GM20431 (cell line): ENCODE data around the gene PJVK.
"Not testable (repeated sequence)": the region's sequence is repeated elsewhere in the genome, so short reads cannot be mapped to it uniquely, and the experiment has no call there.

Experiments
- in situ Hi-C: fragments of 300-500 bp; cut with MseI, MboI; formaldehyde crosslinking; loops from one replicate; pipeline ENCODE4 v1.15.0; 2020; ENCODE audit warnings: low sequenced_read_pairs; ENCODE audit not compliant: unreplicated experiment

Gene PJVK, protein sequence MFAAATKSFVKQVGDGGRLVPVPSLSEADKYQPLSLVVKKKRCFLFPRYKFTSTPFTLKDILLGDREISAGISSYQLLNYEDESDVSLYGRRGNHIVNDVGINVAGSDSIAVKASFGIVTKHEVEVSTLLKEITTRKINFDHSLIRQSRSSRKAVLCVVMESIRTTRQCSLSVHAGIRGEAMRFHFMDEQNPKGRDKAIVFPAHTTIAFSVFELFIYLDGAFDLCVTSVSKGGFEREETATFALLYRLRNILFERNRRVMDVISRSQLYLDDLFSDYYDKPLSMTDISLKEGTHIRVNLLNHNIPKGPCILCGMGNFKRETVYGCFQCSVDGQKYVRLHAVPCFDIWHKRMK

DNA sequence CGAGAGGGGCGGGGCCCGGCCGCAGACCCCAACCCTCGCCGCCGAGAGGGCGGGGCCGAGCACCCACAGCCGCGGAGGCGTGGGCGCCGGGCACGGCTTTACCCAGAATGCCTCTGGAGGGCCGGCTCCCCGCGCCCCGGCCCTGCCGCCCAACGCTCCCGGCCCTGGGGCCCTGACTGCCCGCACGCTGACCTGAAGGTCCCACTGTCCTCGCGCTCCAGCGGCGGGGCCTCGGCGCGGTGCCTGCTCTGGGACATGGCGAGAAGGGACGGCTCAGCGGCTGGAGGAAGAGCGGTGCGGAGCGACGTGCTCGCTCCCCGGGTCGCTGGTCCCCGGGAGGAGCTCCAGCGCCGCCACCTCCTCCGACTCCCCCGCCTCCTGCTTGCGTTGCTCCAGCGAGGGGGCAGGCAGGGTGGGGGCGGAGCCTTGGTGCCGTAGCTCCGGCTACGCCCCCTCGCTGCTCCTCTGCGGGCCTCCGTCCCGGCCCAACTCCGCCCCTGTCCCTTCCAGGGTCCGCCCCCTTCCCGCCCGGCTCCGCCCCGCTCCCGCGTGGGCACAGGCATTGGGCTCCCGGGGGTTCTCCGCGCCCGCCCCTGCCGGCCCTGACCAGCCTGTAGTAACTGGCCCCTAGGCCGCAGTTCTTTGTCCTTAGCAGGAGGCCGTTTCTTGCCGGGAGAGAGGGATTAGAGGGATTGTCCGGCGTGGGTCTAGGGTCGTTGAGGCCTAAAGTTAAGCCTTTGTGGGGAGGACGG, at the start of gene PJVK, which contains the start of gene PRKRA:
Gene PJVK (plus strand): TSS at position 605 of the 752 bp plus-strand sequence. CDS start 2,032 bp downstream, outside the sequence.
Gene PRKRA (minus strand): TSS at position 402 of the 752 bp plus-strand sequence. CDS start 145 bp downstream, at position 257.
- in situ Hi-C loops: no loop called here

DNA sequence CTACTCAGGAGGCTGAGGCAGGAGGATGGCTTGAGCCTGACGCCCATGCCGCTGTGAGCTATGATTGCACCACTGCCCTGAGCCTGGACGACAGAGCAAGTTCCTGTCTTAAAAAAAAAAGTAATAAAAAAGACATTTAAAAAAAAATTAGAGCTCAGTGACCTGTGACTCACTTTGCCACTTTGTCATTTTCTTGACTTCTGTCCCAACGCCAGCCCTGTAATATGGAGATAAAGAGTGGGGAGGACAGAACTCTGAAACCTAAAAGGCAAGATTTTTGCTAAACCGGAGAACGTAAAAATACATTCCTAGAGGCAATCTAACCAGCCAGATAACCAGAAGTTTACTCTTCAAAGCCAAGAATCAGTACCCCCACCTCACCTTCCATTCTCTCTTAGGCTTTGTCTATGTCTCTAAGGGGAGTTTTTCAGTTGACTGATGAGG, 49.2 kb upstream of the PJVK start:
- in situ Hi-C loops: no loop called here

DNA sequence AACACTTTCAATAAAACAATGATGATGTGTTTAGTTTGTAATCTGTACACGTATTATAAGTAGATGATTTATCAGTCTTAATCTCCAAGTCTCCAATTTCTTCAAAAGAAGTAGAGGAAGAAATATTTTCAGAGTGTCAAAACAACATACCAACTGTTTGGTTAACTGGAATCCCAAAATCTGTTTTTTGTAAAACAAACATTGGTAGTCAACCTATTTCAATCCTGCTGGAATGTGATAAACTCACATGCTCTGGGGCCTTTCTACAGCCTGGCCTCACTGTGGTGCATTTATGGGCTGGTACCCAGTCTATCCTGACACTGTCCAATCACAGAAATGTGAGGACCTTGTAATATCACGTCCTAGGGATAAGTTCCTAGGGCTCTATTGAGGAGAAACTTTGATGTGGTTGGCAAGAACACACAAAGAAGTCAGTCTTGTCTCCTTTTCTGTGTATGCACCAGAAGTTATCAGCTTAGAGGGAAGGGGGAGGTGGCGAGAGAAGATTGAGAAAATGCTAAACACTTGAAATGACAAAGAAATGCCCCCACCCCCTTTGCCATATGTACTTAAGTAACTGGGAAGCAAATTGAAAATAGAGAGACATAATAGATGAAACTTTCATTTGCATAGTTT, 47.4 kb upstream of the PJVK start:
- in situ Hi-C loops: no loop called here

DNA sequence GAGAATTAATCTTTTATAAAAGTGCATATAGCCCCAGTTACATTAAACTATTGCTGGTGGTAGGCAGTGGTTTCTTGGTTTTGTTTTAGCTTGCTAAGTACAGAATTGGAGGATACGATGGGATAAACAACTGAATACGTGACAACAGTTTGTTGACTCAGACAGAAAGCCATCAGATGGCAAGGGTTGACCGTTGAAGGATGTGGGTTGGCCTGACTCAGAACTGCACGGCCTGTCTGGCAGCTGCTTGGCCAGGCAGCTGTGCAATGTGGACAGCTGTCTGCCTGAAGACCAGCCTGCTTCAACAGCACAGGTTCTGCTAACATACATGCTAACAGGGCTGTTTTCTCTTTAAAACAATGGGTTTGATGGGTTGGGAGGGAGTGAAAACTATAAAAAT, 46.8 kb upstream of the PJVK start:
- in situ Hi-C loops: no loop called here

DNA sequence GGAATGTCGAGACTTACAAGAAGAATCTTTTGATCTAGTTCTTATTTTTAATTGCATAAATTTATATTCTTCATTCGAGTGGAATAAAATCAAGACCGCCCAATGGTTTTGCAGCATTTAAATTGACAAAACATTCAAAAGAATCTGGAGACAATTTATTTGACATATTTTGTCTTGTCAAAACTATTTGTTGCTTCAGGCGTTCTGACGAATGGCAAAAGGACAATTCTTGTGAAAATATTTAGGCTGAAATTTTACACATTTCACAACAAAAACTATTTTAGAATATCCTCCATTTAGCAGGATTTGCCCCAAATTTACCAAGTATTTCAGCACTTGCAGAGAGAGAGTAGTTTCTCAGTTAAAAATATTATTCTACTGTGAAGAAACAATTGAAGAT, 41.9 kb upstream of the PJVK start:
- in situ Hi-C loops: no loop called here

DNA sequence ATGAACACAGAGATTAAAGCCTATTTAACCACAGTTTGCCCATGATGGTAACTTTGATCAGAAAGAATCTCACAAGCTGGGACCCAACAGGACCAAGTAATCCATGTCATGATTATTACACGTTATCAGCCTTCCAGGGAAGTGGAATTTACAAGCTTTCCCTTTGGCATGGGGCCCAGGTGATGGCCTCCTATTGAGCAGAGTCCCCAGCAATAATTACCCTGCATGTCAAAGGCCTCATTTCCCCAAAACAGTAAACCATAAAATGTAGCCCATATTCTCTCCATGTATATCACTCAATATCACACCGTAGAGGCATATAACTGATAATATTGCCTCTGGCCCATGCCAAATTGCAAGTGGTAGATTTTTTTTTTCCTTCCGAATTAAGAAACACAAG, 39.1 kb upstream of the PJVK start:
- in situ Hi-C loops: no loop called here

DNA sequence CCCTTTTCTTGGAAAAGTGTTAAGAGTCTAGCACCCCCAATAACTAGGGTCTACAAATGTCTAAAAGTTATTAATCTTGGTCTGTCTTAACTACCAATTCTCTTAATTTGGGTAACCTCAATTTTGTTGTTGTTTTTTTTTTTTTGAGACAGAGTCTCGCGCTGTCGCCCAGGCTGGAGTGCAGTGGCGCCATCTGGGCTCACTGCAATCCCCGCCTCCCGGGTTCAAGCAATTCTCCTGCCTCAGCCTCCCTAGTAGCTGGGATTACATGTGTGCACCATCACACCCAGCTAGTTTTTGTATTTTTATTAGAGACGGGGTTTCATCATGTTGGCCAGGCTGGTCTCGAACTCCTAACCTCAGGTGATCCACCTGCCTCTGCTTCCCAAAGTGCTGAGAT, 38.7 kb upstream of the PJVK start:
- in situ Hi-C loops: not testable (repeated sequence)

DNA sequence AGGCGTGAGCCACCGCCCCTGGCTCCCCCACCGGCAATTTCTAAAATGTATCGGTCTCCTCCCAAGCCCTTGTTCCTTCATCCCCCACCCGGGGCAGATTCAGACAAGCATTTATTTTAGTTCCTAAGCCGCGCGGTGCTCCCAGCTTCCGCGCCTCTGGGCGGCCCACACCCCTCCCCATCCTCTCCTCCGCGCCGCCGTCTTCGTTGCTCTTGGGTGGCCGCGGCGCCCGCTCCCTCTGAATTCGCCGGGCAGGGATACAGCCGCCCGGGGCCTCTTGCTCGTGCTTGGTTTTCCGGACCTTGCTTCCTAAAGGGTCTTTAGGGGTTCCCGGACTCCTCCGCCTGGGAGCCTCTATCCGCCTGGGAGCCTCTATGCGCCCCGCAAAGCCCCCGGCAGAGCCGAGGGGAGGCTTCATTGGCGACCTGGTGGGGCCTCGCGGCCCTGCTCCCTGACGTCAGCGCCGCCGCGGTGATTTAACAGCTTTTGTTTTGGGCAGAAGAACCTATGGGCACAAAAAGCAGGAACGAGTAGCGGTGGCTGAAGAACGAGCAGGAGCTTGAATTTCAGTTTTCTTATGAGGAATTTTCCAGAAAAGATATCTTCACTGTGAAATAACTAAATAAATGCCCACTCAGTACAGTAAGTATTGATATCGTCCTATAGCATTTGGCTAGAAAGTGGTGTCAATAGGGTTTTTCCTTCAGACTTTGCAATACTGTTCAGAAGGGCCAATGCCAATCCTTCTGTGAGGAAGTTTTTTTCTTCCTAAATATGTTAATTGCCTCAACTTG, 37.5 kb upstream of the PJVK start:
- in situ Hi-C loops: no loop called here

DNA sequence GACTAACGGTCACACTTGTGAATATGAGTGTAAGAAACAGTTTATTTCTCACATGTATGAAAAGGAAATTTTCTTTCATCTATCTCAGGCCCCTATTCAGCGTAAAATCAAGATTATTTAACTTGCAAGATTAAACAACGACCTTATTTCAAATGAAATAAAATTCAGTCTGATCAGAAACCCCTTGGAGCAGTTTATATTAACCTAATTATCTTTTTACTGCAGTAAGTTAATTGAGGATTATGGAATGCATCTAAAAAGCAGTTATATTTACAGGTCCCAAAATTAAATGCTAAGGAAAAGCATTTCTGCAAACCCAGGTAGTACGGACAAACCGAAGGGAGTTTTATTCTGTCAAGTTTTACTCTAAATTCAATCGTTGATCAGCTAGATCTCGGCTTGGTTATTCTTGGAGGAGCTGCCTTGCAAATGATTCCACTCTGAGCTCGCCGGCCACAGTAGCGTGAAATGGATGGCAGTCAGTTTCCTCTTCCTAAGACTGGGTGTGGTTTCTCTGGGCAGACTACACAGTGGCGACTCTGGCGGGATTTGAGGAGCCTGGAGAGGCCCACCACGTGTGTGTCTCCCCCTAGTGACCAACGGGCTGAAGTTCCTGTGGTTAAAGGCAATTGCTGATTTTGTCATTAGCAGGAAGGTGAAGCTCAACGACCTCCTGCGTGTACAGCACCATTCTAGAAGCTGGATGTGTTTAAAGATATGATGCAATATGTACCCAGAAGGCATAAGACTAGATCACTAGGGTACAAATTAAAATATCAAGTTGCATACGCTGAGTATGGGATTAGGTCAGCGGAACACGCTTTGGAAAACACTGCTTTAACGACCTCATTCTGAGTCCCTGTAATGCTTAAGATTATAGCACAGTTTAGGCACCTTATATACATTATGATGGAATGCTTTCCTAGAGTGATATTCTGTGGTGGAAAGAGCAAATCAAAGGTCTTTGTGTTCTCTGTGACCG, 36.6 kb upstream of the PJVK start:
- in situ Hi-C loops: no loop called here

DNA sequence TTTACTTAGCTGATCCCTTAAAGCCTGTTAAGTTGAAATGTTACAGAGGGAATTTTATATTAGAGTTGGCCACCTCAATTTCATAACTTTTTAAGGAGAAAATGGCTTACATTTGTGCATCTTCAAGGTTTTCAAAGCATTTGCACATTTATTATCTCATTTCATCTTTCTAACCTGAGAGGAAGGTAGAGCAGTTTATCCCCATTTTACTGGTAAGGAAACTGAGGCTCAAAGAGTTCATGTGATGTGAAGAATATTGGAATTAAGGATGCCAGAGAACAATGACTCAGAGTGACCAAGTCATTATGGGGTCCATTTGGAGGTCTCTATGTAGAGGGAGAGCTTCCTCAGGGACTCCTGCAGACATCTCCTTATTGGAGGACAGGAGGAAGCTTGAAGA, 35.2 kb upstream of the PJVK start:
- in situ Hi-C loops: no loop called here

DNA sequence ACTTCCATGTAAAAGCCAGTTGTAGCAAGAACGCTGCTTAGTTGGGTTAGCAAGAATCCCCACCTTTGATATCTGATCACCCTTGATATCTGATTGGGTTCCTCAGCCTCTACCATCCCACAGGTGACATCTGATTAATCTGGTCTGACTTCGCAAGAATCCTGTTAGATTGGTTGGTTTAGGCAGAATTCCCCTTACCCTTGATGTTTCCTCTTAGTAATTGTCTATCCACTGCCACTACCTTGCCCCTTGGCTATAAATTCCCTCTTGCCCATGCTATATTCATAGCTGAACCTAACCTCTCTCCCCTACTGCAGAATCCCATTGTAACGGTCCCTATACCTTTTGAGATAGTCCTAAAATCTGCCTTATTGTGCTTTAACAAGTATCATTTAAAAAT, 33.3 kb upstream of the PJVK start:
- in situ Hi-C loops: no loop called here

DNA sequence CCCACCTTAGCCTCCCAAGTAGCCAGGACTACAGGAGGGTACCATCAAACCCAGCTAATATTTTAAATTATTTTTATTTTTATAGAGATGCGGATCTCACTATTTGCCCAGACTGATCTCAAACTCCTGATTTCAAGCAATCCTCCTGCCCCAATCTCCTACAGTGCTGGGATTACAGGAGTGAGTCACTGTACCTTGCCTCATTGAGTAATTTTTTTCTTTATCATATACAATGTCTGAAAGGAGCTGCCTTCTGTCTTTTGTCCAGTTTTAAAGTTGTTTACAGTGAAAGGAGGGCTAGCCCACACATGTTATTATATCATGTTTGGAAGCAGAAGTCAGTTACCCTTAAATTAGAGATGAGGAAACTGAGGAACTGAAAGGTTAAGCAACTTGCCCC, 32.8 kb upstream of the PJVK start:
- in situ Hi-C loops: no loop called here

DNA sequence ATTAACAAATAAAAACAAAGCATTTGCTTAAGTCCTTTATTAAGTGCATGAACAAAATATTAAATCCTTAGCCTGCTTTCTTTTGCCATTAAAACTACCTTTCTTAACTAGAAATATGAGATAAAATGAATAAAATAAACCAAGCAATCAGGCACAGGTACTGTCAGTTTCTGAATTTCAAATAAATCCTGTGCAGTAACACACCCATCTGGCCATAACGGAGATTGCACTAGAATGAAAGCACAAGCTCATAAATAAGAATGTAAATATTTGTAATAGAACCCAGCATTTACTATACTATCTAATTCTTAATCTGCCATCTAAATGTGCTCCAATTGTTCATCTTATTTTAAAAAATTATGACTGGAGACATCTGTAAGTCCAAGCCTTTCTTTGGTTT, 32.1 kb upstream of the PJVK start:
- in situ Hi-C loops: no loop called here

DNA sequence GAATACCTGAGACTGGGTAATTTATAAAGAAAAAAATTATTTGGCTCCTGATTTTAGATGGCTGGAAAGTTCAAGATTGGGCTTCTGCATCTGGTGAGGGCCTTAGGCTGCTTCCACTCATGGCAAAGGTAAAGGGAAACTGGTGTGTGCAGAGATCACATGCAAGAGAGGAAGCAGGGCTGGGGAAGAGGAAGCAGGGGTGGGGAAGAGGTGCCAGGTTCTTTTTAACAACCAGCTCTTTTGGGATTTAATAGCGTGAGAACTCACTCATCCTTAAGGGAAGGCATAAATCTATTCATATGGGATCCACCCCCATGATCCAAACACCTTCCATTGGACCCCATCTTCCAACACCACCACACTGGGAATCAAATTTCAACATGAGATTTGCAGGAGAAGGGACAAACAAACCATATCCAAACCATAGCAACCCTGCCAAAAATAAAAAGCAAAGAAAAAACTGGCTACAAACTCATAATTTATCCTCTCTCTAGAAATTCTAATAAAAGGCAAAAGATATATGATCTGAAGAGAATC, 30.6 kb upstream of the PJVK start:
- in situ Hi-C loops: no loop called here

DNA sequence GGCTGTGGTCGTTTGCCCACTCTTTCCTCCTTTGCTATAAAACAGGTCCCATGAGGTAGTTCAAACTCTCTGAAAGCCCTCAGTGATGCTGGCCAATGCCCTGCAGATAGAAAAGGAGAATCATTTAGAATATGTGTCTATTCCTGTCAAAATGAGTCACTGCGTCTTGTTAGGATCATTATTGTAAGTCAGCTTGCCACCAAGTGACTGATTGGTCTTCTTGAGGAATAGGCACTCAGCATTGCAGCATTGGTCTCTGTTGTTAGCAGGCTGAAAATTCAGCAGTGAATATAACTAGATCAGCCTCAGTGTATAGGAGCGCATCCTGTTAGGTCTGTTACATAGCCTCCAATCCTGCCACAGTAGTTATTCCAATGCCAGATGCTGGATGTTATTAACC, 29.1 kb upstream of the PJVK start:
- in situ Hi-C loops: no loop called here

DNA sequence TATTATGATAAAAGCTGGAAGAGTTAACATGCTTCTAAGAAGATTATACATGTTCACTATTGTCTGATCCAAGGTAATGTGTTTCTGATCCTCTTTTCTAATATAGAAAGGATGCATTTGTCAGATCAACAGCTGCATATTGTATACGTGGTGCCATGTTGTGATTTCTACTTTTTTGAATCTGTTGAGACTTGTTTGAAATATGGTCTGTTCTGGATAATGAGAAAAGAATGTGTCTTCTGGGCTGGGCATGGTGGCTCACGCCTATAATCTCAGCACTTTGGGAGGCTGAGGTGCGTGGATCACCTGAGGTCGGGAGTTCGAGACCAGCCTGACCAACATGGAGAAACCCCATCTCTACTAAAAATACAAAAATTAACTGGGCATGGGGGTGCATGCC, 27.4 kb upstream of the PJVK start:
- in situ Hi-C loops: not testable (repeated sequence)

DNA sequence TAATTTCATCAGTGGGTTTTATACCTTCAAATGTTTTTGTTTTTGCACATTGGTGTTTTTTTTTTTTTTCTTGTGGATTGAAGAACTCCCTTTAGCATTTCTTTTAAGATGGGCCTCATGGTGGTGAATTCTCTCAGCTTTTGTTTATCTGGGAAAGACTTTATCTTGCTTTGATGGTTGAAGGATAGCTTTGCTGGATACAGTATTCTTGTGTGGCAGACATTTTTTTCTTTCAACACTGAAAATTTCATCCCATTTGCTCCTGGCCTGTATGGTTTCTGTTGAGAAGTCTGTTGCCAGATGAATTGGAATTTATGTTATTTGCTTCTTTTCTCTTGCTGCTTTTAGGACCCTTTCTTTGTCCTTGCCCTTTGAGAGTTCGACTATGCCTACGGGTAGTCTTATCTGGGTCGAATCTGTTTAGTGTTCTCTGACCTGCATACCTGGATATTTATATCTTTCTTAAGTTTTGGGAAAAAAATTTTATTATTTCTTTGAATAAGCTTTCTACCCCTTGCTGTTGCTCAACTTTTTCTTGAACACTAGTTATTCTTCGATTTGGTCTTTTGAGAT, 25.8 kb upstream of the PJVK start:
- in situ Hi-C loops: no loop called here

DNA sequence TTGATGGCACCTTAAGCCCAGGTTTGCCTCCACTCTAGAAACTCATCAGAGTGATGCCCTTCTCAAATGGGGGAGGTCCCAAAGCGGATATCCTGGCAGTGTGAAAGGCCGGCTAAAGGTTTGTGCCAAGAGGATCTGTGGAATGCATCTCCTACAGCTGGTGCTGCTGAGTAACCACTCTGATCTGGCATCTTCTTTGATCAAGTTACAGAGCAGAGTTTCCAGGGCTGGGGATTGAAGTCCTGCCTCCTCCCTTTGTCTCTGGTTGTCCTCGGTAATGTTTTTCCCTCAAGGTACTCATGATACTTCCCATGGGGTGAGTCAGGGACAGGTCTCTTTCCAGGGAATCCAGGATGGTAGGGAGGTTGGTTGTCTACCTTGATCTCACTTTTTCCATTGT, 24.8 kb upstream of the PJVK start:
- in situ Hi-C loops: no loop called here
